SK-N-SH (cell line): ENCODE measurements around the gene REG3A. TPM values are rescaled to one million over a fixed set of nuclear protein-coding genes. Genes with fewer than 3 reads are reported as not detected.

Experiments used
- CTCF ChIA-PET: fragments of 300-600, 350-600 bp; formaldehyde crosslinking; extraction: SDS; loops from one replicate; lab custom pipeline; 2021; lab: Yijun Ruan, JAX
- POLR2A ChIA-PET: fragments of 350-600 bp; sonication (Branson Sonifier 250); formaldehyde crosslinking; extraction: SDS; loops from one replicate; lab custom pipeline; 2020; ENCODE audit warnings: antibody characterized with exemption, inconsistent platforms; lab: Yijun Ruan, JAX
- DNase-seq: peaks from one replicate; pipeline ENCODE4 v3.0.0; 2012
- H2AFZ ChIP-seq: fragments of 200-600 bp; sonication (generic); 2 replicates; pipeline ENCODE4 v1.8.1; 2016; ENCODE audit warnings: antibody characterized with exemption, mild to moderate bottlenecking, low read depth
- H3F3A ChIP-seq: fragments of 200-600 bp; sonication (generic); replicated peaks from 2 replicates; pipeline ENCODE3; 2016; ENCODE audit warnings: antibody characterized with exemption, mild to moderate bottlenecking; ENCODE audit not compliant: insufficient read depth
- H3K27ac ChIP-seq, 2 experiments: fragments of 200-500 bp in 1 of 2; fragments of 200-600 bp in 1 of 2; sonication (Bioruptor generic) in 1 of 2; sonication (generic), shearing (Covaris generic) in 1 of 2; 2 replicates each; pipeline versions ENCODE4 v1.5.1 to v1.6.1; 2014 to 2016; ENCODE audit warnings: low read depth in 2 of 2, inconsistent platforms in 1 of 2, low read length in 1 of 2, mild to moderate bottlenecking in 1 of 2, mixed read lengths in 1 of 2
- H3K27me3 ChIP-seq: fragments of 200-600 bp; sonication (generic), shearing (Covaris generic); 2 replicates; pipeline ENCODE4 v1.6.1; 2016; ENCODE audit warnings: mixed run types; ENCODE audit not compliant: insufficient read depth
- H3K36me3 ChIP-seq, 2 experiments: fragments of 200-500 bp in 1 of 2; fragments of 200-600 bp in 1 of 2; sonication (Bioruptor generic) in 1 of 2; sonication (generic) in 1 of 2; replicated peaks in 1 of 2; 2 replicates each; pipeline versions ENCODE3 to v1.5.1; 2014 to 2016; ENCODE audit warnings: low read length in 1 of 2, mild to moderate bottlenecking in 1 of 2; ENCODE audit not compliant: insufficient read depth in 2 of 2, control insufficient read depth in 1 of 2
- H3K4me1 ChIP-seq, 2 experiments: fragments of 200-500 bp in 1 of 2; fragments of 200-600 bp in 1 of 2; sonication (Bioruptor generic) in 1 of 2; sonication (generic), shearing (Covaris generic) in 1 of 2; 2 replicates each; pipeline versions ENCODE4 v1.5.1 to v1.6.1; 2014 to 2016; ENCODE audit warnings: low read depth in 1 of 2, low read length in 1 of 2, mixed run types in 1 of 2; ENCODE audit not compliant: insufficient read depth in 2 of 2, control insufficient read depth in 1 of 2
- H3K4me2 ChIP-seq: fragments of 200-600 bp; sonication (generic), shearing (Covaris generic); 2 replicates; pipeline ENCODE4 v1.6.1; 2017; ENCODE audit warnings: mixed run types
- H3K4me3 ChIP-seq, 2 experiments: fragments of 200-500 bp in 1 of 2; fragments of 200-600 bp in 1 of 2; sonication (Bioruptor generic) in 1 of 2; sonication (generic), shearing (Covaris generic) in 1 of 2; 2 replicates each; pipeline versions ENCODE4 v1.5.1 to v1.8.1; 2014 to 2016; ENCODE audit warnings: low read depth in 2 of 2, inconsistent platforms in 1 of 2, low read length in 1 of 2, mild to moderate bottlenecking in 1 of 2, mixed read lengths in 1 of 2, moderate library complexity in 1 of 2
- H3K79me2 ChIP-seq: fragments of 200-600 bp; sonication (generic); 2 replicates; pipeline ENCODE4 v1.8.1; 2017; ENCODE audit warnings: mild to moderate bottlenecking; ENCODE audit not compliant: insufficient read depth
- H3K9ac ChIP-seq: fragments of 200-600 bp; sonication (generic); 2 replicates; pipeline ENCODE4 v1.6.1; 2017; ENCODE audit warnings: mixed run types
- H3K9me2 ChIP-seq: fragments of 200-600 bp; sonication (generic); 2 replicates; pipeline ENCODE4 v1.6.1; 2017; ENCODE audit warnings: mixed run types
- H3K9me3 ChIP-seq: fragments of 200-600 bp; sonication (generic); 2 replicates; pipeline ENCODE4 v1.6.1; 2017; ENCODE audit warnings: mixed run types, mild to moderate bottlenecking, moderate library complexity
- H4K20me1 ChIP-seq: fragments of 200-600 bp; sonication (generic); 2 replicates; pipeline ENCODE4 v1.6.1; 2017; ENCODE audit warnings: mild to moderate bottlenecking, mixed run types; ENCODE audit not compliant: insufficient read depth
- CHD2 ChIP-seq: fragments of 150-350 bp; IDR thresholded peaks from 2 replicates; pipeline ENCODE4 v1.6.1; 2018; ENCODE audit warnings: low read length; ENCODE audit not compliant: partially characterized antibody
- CTCF ChIP-seq: fragments of 200-600 bp; sonication (generic); IDR thresholded peaks from 2 replicates; pipeline ENCODE4 v1.6.1; 2017; ENCODE audit warnings: antibody characterized with exemption, mild to moderate bottlenecking, moderate library complexity
- FOXM1 ChIP-seq: IDR thresholded peaks from 2 replicates; pipeline ENCODE4 v1.4.0; 2012; ENCODE audit warnings: low read depth, mild to moderate bottlenecking
- IRF3 ChIP-seq: fragments of 150-350 bp; IDR thresholded peaks from 2 replicates; pipeline ENCODE4 v1.6.1; 2016; ENCODE audit warnings: mild to moderate bottlenecking, low read depth, low read length
- MEF2A ChIP-seq: IDR thresholded peaks from 2 replicates; pipeline ENCODE4 v1.4.0; 2012; ENCODE audit warnings: low read depth, borderline replicate concordance
- MXI1 ChIP-seq: IDR thresholded peaks from 2 replicates; pipeline ENCODE4 v1.6.1; 2012; ENCODE audit warnings: mild to moderate bottlenecking, low read depth, low read length, improper control_type of control experiment
- NRF1 ChIP-seq: IDR thresholded peaks from 2 replicates; pipeline ENCODE4 v1.6.1; 2012; ENCODE audit warnings: low read depth, mild to moderate bottlenecking, low read length
- RAD21 ChIP-seq: IDR thresholded peaks from 2 replicates; pipeline ENCODE4 v1.6.1; 2012; ENCODE audit warnings: mild to moderate bottlenecking, low read length
- REST ChIP-seq: IDR thresholded peaks from 2 replicates; pipeline ENCODE4 v1.6.1; 2012; ENCODE audit warnings: mild to moderate bottlenecking, low read depth, low read length, moderate library complexity
- RFX5 ChIP-seq: IDR thresholded peaks from 2 replicates; pipeline ENCODE4 v1.6.1; 2012; ENCODE audit warnings: mild to moderate bottlenecking, improper control_type of control experiment, low read length
- SIN3A ChIP-seq: IDR thresholded peaks from 2 replicates; pipeline ENCODE4 v1.6.1; 2012; ENCODE audit warnings: low read depth, mild to moderate bottlenecking, low read length, moderate library complexity, borderline replicate concordance
- SMC3 ChIP-seq: IDR thresholded peaks from 2 replicates; pipeline ENCODE4 v1.6.1; 2012; ENCODE audit warnings: low read depth, low read length, improper control_type of control experiment
- TCF12 ChIP-seq: IDR thresholded peaks from 2 replicates; pipeline ENCODE4 v1.4.0; 2012
- USF1 ChIP-seq: IDR thresholded peaks from 2 replicates; pipeline ENCODE4 v1.4.0; 2012; ENCODE audit warnings: low read depth, borderline replicate concordance
- YY1 ChIP-seq: IDR thresholded peaks from 2 replicates; pipeline ENCODE4 v1.4.0; 2012; ENCODE audit warnings: low read depth, mild to moderate bottlenecking
- WGBS: methylation state at CpG from one replicate; pipeline ENCODE4 v1.1.6; 2017; ENCODE audit warnings: low lambda C conversion rate; 5-methylcytosine and 5-hydroxymethylcytosine counted together
- polyA plus RNA-seq, 3 experiments: library from polyadenylated mRNA; depleted of rRNA; stranded (reverse); fragments of >200 nt; gene quantifications; 2 replicates each; pipeline ENCODE4 v1.2.3, GENCODE V29; 2012
- TF ChIP-seq, protein P1 (sequence below): IDR thresholded peaks from 2 replicates; pipeline ENCODE4; 2012
- TF ChIP-seq, protein P2 (sequence below): IDR thresholded peaks from 2 replicates; pipeline ENCODE4 v1.4.0; 2012; ENCODE audit warnings: low read depth

REG3A gene
- polyA plus RNA-seq, 1 of the 3 experiments (the other 2 are of a cell fraction): not detected

DNA sequence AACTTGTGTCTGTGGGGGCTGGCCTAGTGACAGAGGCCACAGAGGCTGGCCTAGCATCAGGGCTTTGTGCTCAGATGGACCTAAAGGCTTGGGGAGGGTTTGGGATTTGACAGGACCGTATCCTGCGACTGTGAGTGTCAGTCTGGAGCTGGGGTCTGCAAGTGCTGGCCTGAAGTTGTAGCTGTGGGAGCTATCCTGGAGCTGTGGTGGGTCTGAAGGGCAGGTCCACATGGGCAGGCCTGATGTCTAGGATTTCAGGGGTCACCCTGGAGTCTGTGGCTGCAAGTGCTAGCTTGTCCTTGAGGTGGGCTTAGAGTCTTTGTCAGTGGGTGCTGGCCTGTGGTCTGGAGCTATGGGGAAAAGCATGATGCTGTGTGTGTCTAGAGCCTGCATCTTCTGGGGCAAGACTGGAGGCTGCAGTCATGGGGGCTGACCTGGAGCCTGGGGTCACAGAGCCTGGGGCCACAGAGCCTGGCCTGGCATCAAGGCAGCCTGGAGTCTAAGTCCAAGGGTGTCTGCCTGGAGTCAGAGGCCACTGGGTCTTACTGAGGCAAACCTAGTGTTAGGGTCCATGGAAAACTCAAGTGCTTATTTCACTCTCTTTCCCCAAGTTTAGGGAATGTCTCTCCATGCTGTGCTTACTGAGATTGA, 3.6 kb downstream of the REG3A start:
- no peaks in the 10 kb centered on the region for H3F3A ChIP-seq
- CTCF ChIA-PET: no interaction called here
- no peaks in the 10 kb centered on the region for H3K79me2 ChIP-seq

More for the DNA sequence above, 3.6 kb downstream of the REG3A start:
- Histone ChIP-seq H3K36me3 (no peaks in the 10 kb centered on the region), H3K27me3 (no peaks in the 10 kb centered on the region), H3K4me2 (no peak overlapping the region), H3K9me2 (no peaks in the 10 kb centered on the region), H3K9ac (no peak overlapping the region), H3K4me1 (no peaks in the 10 kb centered on the region), H2AFZ (no peak overlapping the region), H4K20me1 (no peaks in the 10 kb centered on the region), H3K9me3 (peaks cover 3% of the 10 kb centered on the region; the same call in 1 of the 2 replicates), H3K4me3 (no peak overlapping the region), H3K27ac (no peak overlapping the region)
- WGBS: 22% methylated on average over 2 of the region's 2 CpGs
- POLR2A ChIA-PET: no interaction called here
- DNase-seq: no peak
- TF ChIP-seq CHD2: no peak
- no peak for TF ChIP-seq RFX5
- no peak for TF ChIP-seq SIN3A
- TF ChIP-seq FOXM1: no peak
- TF ChIP-seq, protein P1, sequence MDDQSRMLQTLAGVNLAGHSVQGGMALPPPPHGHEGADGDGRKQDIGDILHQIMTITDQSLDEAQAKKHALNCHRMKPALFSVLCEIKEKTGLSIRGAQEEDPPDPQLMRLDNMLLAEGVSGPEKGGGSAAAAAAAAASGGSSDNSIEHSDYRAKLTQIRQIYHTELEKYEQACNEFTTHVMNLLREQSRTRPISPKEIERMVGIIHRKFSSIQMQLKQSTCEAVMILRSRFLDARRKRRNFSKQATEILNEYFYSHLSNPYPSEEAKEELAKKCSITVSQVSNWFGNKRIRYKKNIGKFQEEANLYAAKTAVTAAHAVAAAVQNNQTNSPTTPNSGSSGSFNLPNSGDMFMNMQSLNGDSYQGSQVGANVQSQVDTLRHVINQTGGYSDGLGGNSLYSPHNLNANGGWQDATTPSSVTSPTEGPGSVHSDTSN: no peak
- no peak for TF ChIP-seq MXI1
- no peak for TF ChIP-seq NRF1
- no peak for TF ChIP-seq CTCF
- no peak for TF ChIP-seq TCF12
- no peak for TF ChIP-seq IRF3
- no peak for TF ChIP-seq SMC3
- TF ChIP-seq MEF2A: no peak
- TF ChIP-seq RAD21: no peak
- TF ChIP-seq USF1: no peak
- no peak for TF ChIP-seq REST
- TF ChIP-seq, protein P2, sequence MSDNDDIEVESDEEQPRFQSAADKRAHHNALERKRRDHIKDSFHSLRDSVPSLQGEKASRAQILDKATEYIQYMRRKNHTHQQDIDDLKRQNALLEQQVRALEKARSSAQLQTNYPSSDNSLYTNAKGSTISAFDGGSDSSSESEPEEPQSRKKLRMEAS: no peak
- TF ChIP-seq YY1: no peak
